Neural progenitor cell (in vitro differentiated cells): Measurements from ENCODE around the gene UBR7.

Source experiments
- EZH2 ChIP-seq: fragments of 200-600 bp; sonication (generic); IDR thresholded peaks from 2 replicates; pipeline ENCODE4 v1.6.1; 2017; ENCODE audit warnings: antibody characterized with exemption, mild to moderate bottlenecking, moderate library complexity
- EZH2phosphoT487 ChIP-seq: fragments of 200-600 bp; sonication (generic); IDR thresholded peaks from 2 replicates; pipeline ENCODE4 v1.6.1; 2017; ENCODE audit warnings: antibody characterized with exemption
- TF ChIP-seq, protein P1 (sequence below): fragments of 200-600 bp; sonication (generic); IDR thresholded peaks from 2 replicates; pipeline ENCODE4 v1.5.1; 2017; ENCODE audit warnings: antibody characterized with exemption, mild to moderate bottlenecking

- TF ChIP-seq, protein P1, sequence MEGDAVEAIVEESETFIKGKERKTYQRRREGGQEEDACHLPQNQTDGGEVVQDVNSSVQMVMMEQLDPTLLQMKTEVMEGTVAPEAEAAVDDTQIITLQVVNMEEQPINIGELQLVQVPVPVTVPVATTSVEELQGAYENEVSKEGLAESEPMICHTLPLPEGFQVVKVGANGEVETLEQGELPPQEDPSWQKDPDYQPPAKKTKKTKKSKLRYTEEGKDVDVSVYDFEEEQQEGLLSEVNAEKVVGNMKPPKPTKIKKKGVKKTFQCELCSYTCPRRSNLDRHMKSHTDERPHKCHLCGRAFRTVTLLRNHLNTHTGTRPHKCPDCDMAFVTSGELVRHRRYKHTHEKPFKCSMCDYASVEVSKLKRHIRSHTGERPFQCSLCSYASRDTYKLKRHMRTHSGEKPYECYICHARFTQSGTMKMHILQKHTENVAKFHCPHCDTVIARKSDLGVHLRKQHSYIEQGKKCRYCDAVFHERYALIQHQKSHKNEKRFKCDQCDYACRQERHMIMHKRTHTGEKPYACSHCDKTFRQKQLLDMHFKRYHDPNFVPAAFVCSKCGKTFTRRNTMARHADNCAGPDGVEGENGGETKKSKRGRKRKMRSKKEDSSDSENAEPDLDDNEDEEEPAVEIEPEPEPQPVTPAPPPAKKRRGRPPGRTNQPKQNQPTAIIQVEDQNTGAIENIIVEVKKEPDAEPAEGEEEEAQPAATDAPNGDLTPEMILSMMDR: no peak
- no peak for TF ChIP-seq EZH2
- TF ChIP-seq EZH2phosphoT487: no peak
Observed at GRCh38 chr14:93200553-93200952, 6.5 kb upstream of the UBR7 start.
